ENCODE data around the gene MARK2. TPM values are rescaled to one million over a fixed set of nuclear protein-coding genes. Genes with fewer than 3 reads are reported as not detected.

Gene MARK2
- total RNA-seq, 1 donor: 14.8 TPM

DNA sequence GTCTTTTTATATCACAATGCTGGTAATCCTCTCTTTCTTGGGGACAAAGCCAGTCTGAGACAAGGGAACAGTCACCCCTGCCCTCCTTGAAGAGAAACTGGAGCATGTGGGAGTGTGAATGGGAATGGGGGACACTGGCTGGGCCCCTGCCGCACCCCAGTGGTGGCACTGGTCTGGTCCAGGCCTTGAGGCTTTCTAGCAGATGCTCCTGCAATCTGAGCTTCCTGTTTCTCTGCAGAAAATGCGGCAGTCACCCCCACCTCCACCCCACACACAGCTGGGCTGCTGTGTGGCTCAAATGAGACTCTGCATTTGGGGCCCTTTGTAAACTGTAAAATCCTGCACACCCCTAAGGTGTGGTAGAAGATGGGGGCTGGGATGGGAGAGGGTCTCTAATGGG is 6.6 kb upstream of the MARK2 start:
- H2AFZ ChIP-seq (ENCODE audit: low read length): no peak overlapping the region

DNA sequence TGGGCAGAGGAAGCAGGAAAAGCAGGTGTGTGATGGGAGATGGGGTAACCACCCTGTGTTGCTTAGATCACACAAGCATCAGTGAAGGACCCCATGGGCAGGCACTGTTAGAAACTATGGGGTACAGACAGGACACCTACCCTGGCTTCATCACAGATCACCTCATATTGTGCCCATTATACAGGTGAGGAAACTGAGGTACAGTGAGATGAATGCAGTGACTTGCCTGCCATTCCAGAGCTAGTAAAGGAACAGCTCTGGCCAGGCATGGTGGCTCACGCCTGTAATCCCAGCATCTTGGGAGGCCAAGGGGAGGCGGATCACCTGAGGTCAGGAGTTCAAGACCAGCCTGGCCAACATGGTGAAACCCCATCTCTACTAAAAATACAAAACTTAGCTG is 5.9 kb upstream of the MARK2 start:
- no peak for DNase-seq (ENCODE audit: insufficient read length, low spot score, missing footprints)
- no peak for TF ChIP-seq CTCF (IDR thresholded peaks at IDR 0.05; ENCODE audit: extremely low read depth, low read depth, low read length)
- Histone ChIP-seq H3K27ac (ENCODE audit: low read depth, low read length) (no peak overlapping the region), H3K9me3 (ENCODE audit: low read depth, low read length) (no peaks in the 10 kb centered on the region), H2AFZ (ENCODE audit: low read length) (no peak overlapping the region), H3K79me2 (ENCODE audit: insufficient read depth, low read length) (no peaks in the 10 kb centered on the region), H3K27me3 (ENCODE audit: insufficient read depth, low read length) (no peaks in the 10 kb centered on the region), H4K20me1 (ENCODE audit: insufficient read depth, low read length) (no peaks in the 10 kb centered on the region), H3K4me3 (ENCODE audit: insufficient read depth, low read length) (no peak overlapping the region), H3K4me2 (ENCODE audit: insufficient read depth, low read length) (no peak overlapping the region), H3K36me3 (ENCODE audit: insufficient read depth, low read length) (no peaks in the 10 kb centered on the region), H3K4me1 (ENCODE audit: insufficient read depth, low read length) (peaks cover 2% of the 10 kb centered on the region)

More for the DNA sequence above, 6.6 kb upstream of the MARK2 start:
- no peaks in the 10 kb centered on the region for H3K4me1 ChIP-seq (ENCODE audit: insufficient read depth, low read length)
- no peaks in the 10 kb centered on the region for H3K79me2 ChIP-seq (ENCODE audit: insufficient read depth, low read length)
- no peak for TF ChIP-seq CTCF (IDR thresholded peaks at IDR 0.05; ENCODE audit: extremely low read depth, low read depth, low read length)
- no peak overlapping the region for H3K27ac ChIP-seq (ENCODE audit: low read depth, low read length)
- H3K4me2 ChIP-seq (ENCODE audit: insufficient read depth, low read length): no peak overlapping the region
- no peak overlapping the region for H3K4me3 ChIP-seq (ENCODE audit: insufficient read depth, low read length)
- no peak for DNase-seq (ENCODE audit: insufficient read length, low spot score, missing footprints)
- no peaks in the 10 kb centered on the region for H3K9me3 ChIP-seq (ENCODE audit: low read depth, low read length)
- H3K27me3 ChIP-seq (ENCODE audit: insufficient read depth, low read length): no peaks in the 10 kb centered on the region
- H3K36me3 ChIP-seq (ENCODE audit: insufficient read depth, low read length): no peaks in the 10 kb centered on the region
- H4K20me1 ChIP-seq (ENCODE audit: insufficient read depth, low read length): no peaks in the 10 kb centered on the region

DNA sequence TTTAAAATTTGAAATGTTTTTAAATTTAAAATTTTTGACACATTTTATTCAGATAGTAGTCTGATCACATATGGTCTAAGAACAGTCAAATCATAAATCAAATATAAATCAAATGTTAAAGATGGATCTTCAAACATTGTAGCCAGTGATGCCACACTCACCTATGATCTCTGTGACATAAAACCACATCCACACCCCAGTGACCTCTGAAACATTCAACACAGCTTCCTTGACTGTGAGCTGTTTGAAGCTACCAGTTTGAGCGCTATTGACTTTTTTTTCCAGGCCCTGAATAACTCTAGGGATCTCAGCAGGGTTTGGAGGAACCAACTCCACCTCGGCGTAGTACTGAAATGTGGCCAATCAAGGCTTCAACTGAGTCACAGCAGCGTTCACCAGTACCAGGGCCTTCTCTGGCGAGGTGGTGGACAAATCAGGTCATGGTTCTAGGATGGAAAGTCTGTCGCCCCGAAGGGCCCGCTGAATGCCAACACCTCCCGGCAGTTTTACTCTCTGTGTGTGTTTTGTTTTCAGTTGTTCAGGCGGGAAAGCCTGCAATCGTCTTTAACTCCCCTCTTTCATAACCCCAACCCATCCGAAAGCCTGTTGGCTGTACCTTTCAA is 4.3 kb upstream of the MARK2 start:
- Histone ChIP-seq H4K20me1 (ENCODE audit: insufficient read depth, low read length) (peaks cover 3% of the 10 kb centered on the region), H3K4me3 (ENCODE audit: insufficient read depth, low read length) (no peak overlapping the region), H3K79me2 (ENCODE audit: insufficient read depth, low read length) (peaks cover 10% of the 10 kb centered on the region), H3K27ac (ENCODE audit: low read depth, low read length) (no peak overlapping the region), H3K4me1 (ENCODE audit: insufficient read depth, low read length) (peaks cover 7% of the 10 kb centered on the region), H3K36me3 (ENCODE audit: insufficient read depth, low read length) (no peaks in the 10 kb centered on the region), H3K9me3 (ENCODE audit: low read depth, low read length) (no peaks in the 10 kb centered on the region), H2AFZ (ENCODE audit: low read length) (no peak overlapping the region), H3K4me2 (ENCODE audit: insufficient read depth, low read length) (no peak overlapping the region), H3K27me3 (ENCODE audit: insufficient read depth, low read length) (no peaks in the 10 kb centered on the region)
- TF ChIP-seq CTCF (IDR thresholded peaks at IDR 0.05; ENCODE audit: extremely low read depth, low read depth, low read length): no peak
- DNase-seq (ENCODE audit: insufficient read length, low spot score, missing footprints): no peak

DNA sequence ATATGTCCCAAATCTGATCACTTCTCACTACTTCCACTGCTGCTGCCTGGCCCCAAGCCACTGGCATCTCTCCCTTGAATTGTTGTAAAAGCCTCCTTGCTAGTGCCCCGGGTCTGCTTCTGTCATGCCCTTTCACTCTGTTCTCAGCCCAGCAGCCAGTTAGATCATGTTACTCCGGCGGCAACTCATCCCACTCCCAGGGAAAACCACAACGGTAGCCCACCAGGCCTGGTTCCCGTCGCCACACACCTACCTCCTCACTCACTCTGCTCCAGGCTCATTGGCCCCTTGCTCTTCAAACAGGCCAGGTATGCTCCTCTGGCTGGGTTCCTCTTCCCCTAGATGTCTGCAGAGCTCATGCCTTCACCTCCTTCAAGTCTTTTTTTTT is 3.8 kb upstream of the MARK2 start:
- no peaks in the 10 kb centered on the region for H3K36me3 ChIP-seq (ENCODE audit: insufficient read depth, low read length)
- H4K20me1 ChIP-seq (ENCODE audit: insufficient read depth, low read length): peaks cover 8% of the 10 kb centered on the region
- no peak overlapping the region for H3K4me3 ChIP-seq (ENCODE audit: insufficient read depth, low read length)
- H3K4me2 ChIP-seq (ENCODE audit: insufficient read depth, low read length): no peak overlapping the region
- H3K4me1 ChIP-seq (ENCODE audit: insufficient read depth, low read length): peaks cover 12% of the 10 kb centered on the region
- peaks cover 15% of the 10 kb centered on the region for H3K79me2 ChIP-seq (ENCODE audit: insufficient read depth, low read length)
- no peak overlapping the region for H3K27ac ChIP-seq (ENCODE audit: low read depth, low read length)
- DNase-seq (ENCODE audit: insufficient read length, low spot score, missing footprints): no peak
- TF ChIP-seq CTCF (IDR thresholded peaks at IDR 0.05; ENCODE audit: extremely low read depth, low read depth, low read length): no peak
- no peaks in the 10 kb centered on the region for H3K9me3 ChIP-seq (ENCODE audit: low read depth, low read length)
- H3K27me3 ChIP-seq (ENCODE audit: insufficient read depth, low read length): no peaks in the 10 kb centered on the region
- no peak overlapping the region for H2AFZ ChIP-seq (ENCODE audit: low read length)
